Activated CD8-positive, alpha-beta memory T cell treated with anti-CD3 and anti-CD28 coated beads for 48 hours (primary cell): ENCODE data around the gene AKAP13.
A peak's percentile ranks its signal among the peaks of the same experiment; 100 is the strongest.
"Not testable (repeated sequence)": the region's sequence is repeated elsewhere in the genome, so short reads cannot be mapped to it uniquely, and the experiment has no call there.

ENCODE experiments used
- DNase-seq, 3 experiments: peaks; one replicate each; pipeline ENCODE4 v3.0.0-alpha.2; 2020; ENCODE audit warnings: low read depth in 2 of 3, low spot score in 2 of 3

The AKAP13 gene, protein sequence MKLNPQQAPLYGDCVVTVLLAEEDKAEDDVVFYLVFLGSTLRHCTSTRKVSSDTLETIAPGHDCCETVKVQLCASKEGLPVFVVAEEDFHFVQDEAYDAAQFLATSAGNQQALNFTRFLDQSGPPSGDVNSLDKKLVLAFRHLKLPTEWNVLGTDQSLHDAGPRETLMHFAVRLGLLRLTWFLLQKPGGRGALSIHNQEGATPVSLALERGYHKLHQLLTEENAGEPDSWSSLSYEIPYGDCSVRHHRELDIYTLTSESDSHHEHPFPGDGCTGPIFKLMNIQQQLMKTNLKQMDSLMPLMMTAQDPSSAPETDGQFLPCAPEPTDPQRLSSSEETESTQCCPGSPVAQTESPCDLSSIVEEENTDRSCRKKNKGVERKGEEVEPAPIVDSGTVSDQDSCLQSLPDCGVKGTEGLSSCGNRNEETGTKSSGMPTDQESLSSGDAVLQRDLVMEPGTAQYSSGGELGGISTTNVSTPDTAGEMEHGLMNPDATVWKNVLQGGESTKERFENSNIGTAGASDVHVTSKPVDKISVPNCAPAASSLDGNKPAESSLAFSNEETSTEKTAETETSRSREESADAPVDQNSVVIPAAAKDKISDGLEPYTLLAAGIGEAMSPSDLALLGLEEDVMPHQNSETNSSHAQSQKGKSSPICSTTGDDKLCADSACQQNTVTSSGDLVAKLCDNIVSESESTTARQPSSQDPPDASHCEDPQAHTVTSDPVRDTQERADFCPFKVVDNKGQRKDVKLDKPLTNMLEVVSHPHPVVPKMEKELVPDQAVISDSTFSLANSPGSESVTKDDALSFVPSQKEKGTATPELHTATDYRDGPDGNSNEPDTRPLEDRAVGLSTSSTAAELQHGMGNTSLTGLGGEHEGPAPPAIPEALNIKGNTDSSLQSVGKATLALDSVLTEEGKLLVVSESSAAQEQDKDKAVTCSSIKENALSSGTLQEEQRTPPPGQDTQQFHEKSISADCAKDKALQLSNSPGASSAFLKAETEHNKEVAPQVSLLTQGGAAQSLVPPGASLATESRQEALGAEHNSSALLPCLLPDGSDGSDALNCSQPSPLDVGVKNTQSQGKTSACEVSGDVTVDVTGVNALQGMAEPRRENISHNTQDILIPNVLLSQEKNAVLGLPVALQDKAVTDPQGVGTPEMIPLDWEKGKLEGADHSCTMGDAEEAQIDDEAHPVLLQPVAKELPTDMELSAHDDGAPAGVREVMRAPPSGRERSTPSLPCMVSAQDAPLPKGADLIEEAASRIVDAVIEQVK (N-terminal part only)

DNA sequence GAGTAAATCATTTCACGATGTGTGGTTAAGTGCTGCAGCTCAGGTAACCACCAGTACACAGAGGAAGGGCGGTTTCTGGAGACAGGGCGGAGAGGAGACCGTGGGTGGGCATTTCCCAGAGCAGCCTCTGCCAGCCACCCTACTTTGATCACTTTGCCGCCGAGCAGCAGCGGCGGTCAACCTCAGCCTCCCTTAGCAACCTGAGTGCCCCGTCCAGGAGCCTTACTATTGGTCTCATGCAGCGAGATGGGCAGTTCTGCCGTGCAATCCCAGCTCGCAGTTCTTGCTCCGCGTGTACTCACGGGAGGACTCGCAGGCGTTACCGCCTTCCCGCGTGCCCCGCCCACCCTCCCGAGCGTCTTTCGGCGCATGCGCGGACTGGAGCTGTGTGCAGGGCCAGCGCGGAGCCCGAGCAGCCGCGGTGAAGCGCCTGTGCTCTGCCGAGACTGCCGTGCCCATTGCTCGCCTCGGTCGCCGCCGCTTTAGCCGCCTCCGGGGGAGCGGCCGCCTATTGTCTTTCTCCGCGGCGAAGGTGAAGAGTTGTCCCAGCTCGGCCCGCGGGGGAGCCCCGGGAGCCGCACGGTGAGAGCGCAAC is at the start of gene AKAP13:
AKAP13 (plus strand) TSS at position 387 of the 595 bp plus-strand sequence. CDS start 105,118 bp downstream, outside the sequence.
- DNase-seq, result peak; percentile 78 to 90 (median 81)

DNA sequence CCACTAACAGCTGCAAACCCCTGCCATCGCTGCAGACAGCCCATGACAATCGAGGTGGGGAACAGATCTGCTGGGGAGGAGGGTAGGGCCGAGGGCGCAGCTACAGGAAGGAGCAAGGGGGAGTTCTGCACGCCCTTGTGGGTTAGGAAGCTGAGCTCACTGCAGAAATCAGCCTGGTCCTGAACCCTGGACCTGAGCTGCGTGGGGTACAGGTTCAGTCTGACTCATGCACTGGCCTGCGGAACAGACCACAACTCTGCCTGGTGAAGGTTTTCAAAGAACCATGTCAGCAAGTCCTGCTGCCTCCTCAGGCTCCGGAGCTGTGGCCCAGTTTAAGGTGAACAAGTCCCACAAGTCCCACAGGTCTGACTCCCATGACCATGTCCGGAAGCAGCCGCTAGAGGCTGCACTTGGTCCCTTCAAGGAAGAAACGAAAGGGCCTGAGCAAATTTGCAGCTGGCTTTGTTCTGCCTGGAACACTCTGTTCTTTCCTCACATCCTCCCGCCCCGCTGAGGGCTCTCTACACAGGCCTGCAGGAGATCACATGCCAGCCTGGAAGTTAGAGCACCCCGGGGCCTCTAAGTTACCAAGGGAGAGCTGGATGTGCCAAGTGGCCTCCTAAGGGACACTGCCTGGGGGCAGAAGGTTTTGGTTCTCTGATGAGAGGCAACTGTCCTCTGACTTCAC is 49.4 kb upstream of the AKAP13 start:
- peak; percentile 45 to 71 (median 48) for DNase-seq

GRCh38 chr15:85331655-85332285 is 48.6 kb upstream of the AKAP13 start:
- no peak for DNase-seq

DNA sequence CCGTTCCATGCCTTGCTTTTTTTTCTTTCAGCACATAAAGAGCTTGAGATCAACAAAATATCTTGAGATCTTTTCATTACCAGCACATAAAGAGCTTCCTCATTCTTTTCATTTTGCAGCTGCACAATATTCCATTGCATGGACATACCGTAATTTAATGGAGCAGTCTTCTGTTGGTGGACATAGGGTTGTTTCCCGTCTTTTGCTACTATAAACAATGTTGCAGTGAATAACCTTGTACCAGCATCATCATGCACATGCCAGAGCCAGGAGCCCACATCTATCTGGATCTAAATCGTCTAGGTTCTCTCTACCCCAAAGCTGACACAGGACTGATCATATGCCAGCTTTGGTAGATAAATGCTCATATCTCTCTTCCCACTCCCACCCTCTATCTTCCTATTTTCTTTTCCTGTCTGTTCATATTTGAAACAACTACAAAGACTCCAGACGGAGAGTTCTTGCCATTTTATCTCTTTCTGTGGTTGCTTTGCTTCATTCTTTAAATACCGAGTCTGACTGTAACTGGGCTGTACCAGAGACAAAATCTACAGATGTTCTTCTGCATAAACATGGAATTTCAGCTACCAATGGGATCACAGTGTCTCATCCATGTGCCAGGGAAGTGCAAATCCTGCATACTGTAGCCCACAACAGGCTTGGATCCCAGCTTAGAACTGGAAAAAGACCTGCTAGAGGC is 47.1 kb upstream of the AKAP13 start:
- DNase-seq, result no peak

GRCh38 chr15:85334241-85334640 is 46.2 kb upstream of the AKAP13 start:
- no peak for DNase-seq

GRCh38 chr15:85335193-85335942 is 45.0 kb upstream of the AKAP13 start:
- DNase-seq, result no peak

DNA sequence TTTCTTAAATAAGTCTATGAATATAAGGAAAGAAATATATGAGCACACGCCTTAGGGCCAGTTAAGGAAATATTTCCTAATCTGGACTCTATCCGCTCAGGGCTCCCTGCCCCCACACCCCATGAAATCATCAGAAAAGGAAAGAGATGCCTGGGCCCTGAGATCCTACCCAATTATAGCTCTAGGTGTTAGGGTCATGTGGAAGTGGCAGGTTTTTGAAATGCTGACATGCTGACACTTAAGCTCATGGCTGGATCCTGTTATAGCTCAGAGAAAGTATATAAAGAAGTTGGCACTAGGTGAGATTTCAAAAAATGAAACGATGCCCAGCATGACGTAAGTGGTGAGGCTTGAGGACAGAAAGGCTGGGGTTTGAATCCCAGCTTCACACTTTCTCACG is 43.5 kb upstream of the AKAP13 start:
- no peak for DNase-seq

DNA sequence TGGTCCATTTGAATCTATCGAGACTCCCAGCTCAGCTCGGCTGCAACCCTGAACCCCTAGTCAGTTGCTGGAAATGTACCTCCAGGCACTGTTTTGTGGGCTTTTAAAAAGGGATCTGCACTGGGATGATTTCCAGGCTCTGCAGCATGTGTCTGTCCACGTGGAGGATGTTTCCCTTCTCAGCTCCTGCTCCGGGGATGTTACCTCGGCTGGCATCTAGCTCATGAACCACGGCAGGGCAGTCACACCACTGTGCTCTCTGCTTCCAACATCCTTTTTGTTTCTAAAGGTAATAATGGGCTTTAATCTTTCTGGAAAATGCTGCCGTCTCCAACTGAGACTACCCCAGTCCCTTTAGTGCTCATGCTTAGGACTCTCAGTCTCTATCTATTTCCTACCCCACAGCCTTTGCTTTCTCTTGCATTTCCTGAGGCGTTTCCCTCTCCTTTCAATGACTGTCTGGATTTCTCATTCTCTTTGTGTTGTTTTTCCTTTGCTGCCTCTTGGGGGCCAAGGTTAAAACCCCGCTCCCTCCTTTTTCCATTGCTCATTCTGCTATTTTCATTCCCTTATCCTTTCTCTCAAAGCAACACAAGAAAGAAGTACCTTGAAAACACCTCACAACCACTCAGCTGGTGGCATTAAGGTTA is 42.9 kb upstream of the AKAP13 start:
- no peak for DNase-seq

DNA sequence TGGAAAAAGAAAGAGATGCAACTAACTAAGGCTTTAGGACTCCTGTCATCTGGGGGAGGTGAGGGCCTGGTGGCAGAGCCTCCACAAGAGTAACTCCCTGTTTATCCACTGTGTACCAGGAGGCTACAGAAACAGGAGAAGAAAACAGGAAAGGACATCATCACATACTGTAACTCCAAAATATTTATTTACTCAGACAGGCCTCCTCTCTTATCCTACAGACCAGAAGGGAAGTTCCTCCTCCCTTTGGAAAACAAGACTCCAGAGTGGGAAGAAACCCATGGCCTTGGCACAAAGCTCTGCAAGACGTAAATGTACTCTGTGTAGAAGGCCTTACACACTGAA is 40.1 kb upstream of the AKAP13 start:
- DNase-seq, result no peak

DNA sequence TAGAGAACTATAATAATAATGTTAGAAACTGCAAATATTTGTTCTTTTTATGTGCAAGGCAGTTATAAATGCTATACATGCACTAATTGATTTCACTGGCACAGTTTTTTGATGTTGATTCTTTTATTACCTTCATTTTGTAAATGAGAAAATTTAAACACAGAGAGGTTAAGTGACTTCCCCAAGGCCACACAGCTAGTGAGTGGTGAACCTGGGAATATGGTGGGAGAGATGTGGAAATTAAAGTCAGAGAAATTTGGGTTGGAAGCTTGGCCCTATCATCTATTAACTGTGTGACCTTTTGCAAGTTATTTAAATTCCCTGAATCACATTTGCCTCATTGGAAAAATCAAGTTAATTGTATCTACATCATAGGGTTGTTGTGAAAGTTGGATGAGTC is 39.6 kb upstream of the AKAP13 start:
- no peak for DNase-seq

DNA sequence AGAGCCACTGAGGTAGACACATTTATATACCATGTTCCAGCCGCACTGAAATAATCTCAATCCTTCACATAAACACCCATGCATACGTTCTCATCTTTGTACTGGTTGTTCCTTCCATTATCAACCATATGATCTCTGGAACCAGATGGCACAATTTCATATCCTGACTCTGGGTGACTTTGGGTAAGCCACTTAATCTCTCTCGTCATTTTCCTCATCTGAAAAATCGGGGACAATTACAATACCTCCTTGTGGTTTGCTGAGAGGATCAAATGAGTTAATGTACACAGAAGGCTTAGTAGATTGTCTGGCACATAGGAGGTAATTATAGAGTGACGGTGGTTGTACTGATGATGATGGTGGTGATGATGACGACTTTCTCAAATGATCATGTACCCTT is 38.2 kb upstream of the AKAP13 start:
- DNase-seq, result not testable (repeated sequence)

GRCh38 chr15:85343443-85343842 is 37.0 kb upstream of the AKAP13 start:
- not testable (repeated sequence) for DNase-seq

DNA sequence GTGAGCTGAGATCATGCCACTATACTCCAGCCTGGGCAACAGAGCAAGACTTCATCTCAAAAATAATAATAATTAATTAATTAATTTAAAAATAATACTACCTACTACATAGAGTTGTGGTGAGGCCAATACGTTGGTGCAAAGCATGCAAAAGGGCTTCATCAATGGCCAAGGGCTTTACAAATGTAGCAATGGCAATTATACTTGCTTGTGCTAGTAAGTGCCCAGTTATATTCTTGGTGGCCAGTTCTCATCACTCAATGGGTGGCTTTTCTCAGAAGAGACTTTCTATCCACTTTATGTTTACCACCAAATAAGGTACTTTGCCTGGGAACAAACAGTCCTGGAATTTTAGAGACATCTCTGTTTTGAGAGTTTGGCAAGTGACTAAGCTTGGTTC is 36.2 kb upstream of the AKAP13 start:
- not testable (repeated sequence) for DNase-seq

DNA sequence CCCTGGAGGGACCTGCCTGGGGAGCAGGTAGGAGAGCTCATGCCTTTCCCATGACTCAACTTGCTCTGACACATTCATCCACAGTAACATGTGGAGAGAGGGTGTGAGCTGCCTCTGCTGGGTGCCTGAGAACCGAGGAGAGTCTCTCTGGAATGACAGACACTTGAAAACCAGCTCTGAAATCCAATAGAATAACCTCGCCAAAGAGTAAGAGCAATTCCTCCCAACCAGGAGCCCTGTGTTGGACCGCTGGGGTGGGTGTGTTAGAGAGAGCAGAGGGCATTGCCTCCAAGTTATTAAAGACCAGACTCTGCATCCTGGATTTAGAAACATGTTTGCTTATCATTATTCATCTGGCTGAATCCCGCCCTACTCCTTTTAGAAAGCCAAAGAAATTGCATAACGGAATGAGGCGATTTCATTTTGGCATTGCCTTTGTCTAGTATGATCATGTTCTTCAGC is 35.7 kb upstream of the AKAP13 start:
- not testable (repeated sequence) for DNase-seq

DNA sequence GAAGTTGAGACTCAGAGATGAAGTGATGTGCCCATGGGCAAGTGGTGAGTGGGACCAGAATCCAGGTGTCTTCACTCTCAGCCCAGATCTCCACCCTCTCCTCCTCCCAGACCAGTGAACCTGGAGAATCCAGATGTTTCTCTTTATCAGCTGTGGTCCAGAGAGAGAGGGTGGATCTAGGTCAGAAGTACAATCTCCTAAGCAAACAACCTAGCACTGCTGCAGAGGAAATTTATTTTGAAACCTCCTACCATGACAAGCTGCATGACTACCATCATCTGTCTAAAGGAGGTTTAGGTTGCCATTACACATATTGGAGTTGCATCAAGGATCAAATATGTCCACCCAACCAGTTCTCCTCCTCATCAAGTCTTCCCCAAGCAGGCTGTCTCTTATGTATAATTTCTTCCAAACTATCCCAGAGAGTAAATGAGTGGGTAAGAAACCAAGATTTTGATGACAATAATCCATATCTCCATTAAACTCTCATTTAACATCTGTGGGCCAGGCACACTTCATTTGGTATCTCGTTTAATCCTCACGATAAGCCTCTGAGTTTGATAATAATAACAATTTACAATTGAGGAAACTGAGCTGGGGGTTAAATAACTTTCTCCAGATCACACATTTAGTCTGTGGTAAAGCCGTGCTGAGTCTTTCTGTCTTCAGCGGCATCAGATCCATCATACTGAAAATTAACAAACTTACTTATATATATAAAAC is 35.0 kb upstream of the AKAP13 start:
- not testable (repeated sequence) for DNase-seq

- DNase-seq, result not testable (repeated sequence)
Observed at GRCh38 chr15:85346462-85347084, 33.8 kb upstream of the AKAP13 start.
